HG03565 (cell line): ENCODE results near the gene GPR173.

Experiments used
- ATAC-seq: cut with Tn5 transposase; IDR thresholded peaks from one replicate; pipeline ENCODE4 v1.9.1; 2021; ENCODE audit warnings: mild to moderate bottlenecking, moderate library complexity; ENCODE audit not compliant: unreplicated experiment

GPR173 gene

GRCh38 chrX:53088136-53088974 is 39.8 kb downstream of the GPR173 start:
- peak; percentile 52 for ATAC-seq

GRCh38 chrX:53089224-53089842 is 40.7 kb downstream of the GPR173 start:
- ATAC-seq: no peak

DNA sequence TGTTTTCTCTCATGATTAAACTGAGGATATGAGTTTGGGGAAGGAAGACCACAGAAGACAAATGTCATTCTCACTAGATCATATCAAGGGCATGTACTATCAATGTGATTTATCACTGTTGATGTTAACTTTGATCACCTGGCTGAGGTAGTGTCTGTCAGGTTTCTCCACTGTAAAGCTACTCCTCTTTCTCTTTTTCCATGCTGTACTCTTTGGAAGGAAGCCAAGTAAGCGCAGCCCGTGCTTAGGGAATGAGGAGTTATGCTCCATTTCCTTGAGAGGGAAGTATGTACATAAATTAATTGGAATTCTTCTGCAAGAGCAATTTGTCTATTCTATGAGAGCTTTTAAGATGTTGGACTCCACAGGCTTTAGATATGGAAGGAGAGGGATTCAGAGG is 41.3 kb downstream of the GPR173 start:
- ATAC-seq: no peak

DNA sequence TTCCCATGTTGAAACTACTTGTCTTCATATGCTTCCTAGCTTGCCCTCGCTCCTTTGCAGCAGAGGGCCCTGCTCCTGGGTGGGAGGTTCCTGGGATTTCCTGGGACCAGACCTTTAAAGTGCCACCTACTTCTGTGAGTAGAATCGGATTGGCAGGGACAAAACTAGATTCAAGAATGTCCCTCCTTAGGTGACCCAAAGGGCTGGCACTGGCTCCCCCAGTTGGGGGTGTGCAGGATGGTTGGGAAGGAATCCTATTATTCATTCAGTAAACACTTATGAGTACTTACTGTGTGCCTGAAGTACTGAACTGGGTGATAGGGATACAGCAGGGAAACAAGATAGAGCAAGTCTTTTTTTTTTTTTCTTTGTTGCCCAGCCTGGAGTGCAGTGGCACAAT is 42.8 kb downstream of the GPR173 start:
- ATAC-seq: no peak

- ATAC-seq: no peak
Observed at GRCh38 chrX:53093177-53093655, 44.6 kb downstream of the GPR173 start.

- peak; percentile 77 for ATAC-seq
Observed at GRCh38 chrX:53093748-53094581, 45.4 kb downstream of the GPR173 start, which contains the start of gene KANTR. Gene KANTR (plus strand): TSS chrX:53094142. CDS start chrX:53124273, 30,131 bp downstream.

DNA sequence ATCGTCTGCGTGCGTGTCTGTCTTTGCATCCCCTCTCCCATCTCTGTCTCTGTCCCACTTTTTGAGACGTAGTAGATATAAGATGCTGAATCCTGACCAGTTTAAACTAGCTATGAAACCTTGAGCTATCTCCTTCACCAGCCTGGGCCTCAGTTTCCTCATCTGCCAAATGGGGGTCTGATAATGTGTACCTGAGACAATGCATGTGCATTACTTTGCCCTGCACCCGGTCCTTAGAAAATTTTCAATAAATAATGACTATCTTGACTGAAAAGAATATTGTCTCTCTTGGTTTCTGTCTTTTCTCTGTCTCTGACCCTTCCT is 46.0 kb downstream of the GPR173 start:
- no peak for ATAC-seq

GRCh38 chrX:53095796-53096195 is 47.2 kb downstream of the GPR173 start:
- ATAC-seq: no peak

DNA sequence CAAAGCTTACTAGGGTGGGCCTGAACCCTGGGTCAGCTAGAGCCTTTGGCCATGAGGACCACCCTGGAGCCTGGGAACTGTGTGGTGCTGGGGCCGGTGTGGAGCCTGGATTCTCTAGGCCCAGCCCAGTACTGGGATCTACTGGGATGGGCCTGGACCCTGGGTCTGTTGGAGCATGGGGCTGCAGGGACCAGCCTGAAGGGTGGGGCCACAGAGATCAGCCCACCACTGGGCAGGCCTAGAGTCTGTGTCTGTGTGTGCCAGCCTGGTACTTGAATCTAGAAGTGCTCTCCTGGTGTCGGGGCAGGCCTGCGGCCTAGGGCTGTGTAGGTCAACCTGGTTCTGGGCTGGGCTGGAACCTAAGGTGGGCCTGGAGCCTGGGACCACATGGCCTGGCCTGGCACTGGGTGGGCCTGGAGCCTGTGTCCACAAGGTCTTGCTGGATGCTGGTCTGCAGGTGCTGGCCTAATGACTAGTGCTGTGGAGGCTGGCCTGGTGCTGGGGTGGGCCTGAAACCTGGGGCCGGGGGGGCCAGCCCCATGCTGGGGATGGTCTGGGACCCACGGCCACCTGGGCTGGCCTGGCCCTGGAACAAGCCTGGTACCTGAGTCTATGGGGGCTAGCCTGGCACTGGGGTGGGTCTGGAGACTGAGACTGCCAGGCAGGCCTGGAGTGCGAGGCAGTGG is 66.4 kb downstream of the GPR173 start:
- ATAC-seq: no peak

- ATAC-seq: no peak
Observed at GRCh38 chrX:53115550-53115874, 66.9 kb downstream of the GPR173 start.

GRCh38 chrX:53116101-53116500 is 67.5 kb downstream of the GPR173 start:
- no peak for ATAC-seq

- no peak for ATAC-seq
Observed at GRCh38 chrX:53122013-53122412, 73.4 kb downstream of the GPR173 start.

- no peak for ATAC-seq
Observed at GRCh38 chrX:53125506-53125905, 76.9 kb downstream of the GPR173 start.

- ATAC-seq: no peak
Observed at GRCh38 chrX:53126377-53126776, 77.8 kb downstream of the GPR173 start.

DNA sequence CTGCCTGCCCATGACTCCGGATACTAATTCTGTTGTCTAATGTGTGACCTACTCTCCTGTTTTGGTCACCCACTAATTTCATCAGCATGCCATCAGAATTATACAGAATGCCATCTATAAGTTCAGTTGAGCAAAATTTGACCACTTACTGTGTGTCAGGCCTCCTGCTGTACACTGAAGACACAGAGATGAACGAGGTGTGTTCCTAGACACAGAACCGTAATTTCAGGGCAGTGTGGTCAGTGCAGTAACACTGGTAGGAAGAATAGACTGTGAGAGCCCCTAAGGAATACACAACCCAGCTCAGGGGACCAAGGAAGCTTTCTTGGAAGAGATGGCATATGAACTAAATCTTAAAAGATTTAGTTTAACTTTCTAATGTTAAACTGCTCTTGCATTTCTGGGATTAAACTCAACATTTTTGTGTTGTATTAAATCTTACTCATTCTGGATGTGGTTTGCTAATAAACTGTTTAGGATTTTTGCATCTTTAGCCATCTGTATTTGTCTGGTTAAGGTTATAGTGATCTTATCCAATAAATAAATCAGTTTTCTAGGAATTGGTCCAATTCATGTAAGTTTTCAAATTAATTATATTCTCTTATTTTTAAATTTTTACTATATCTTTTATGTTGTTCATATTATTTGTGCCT is 79.6 kb downstream of the GPR173 start:
- ATAC-seq: no peak
